C4-2B (cell line): ENCODE data around the gene VIM.

Experiments used
- H3K27ac ChIP-seq: fragments of 450-650 bp; 2 replicates; pipeline ENCODE4 v1.5.1; 2017
- CTCF ChIP-seq: fragments of 450-650 bp; conservative IDR thresholded peaks from 2 replicates; pipeline ENCODE4 v1.5.1; 2017; ENCODE audit warnings: mild to moderate bottlenecking
- ZFX ChIP-seq: fragments of 450-650 bp; IDR thresholded peaks from 2 replicates; pipeline ENCODE4 v1.6.1; 2017

Gene VIM

DNA sequence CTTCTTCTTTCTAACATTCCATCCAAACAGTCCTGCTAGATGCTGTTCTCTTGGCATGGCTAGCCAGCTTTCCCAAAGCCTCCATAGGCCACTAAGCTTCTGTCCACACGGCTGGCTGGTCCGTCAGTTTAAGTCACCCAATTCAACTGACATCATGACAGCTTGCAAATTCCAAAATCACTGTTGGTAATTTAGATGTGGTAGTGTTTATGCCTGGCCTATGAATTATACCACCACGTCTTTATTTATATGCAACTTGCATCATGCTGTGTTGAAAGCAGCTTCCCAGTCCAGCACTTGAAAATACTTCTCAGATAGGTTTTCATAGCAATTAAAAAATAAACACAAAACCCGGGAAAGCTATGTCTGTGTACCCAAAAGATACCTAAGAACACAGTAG is 2.2 kb upstream of the VIM start:
- no peak overlapping the region for H3K27ac ChIP-seq
- TF ChIP-seq ZFX (no peak), CTCF (no peak)

- TF ChIP-seq ZFX (no peak), CTCF (no peak)
- H3K27ac ChIP-seq, result no peak overlapping the region
Observed at GRCh38 chr10:17226891-17227303, 1.1 kb upstream of the VIM start.

DNA sequence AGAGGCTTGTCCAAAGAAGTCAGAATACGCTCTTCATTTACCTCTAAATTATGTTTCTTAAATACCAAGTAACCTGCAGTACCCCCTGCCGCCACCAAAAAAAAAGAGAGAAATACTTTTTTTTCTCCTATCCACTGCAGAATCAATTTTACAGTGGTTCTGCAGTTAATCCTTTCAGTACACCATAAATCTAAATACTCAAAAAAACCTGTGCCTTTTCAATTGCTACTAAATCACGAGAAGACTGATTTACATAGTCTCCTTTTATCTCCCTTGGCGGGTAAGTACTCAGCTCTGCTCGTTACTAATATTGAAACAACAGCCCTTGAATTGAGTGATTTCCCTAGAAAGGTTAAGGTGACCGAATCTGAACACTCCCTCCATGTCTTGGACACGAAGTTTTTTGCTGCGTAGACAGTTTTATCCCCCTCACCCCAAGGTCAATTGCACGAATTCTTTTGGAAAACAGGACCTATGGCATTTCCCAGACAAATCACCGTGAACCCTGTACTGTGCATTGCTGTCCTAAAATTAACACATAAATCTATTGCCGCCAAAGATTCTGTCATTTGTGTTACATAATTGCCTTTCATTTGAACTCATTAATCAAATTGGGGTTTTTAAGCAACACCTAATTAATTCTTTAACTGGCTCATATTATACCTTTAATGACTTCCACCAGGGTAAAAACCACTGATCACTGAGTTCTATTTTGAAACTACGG is 512 bp upstream of the VIM start:
- no peak for TF ChIP-seq ZFX
- TF ChIP-seq CTCF, result peak; percentile 50
- no peak overlapping the region for H3K27ac ChIP-seq

DNA sequence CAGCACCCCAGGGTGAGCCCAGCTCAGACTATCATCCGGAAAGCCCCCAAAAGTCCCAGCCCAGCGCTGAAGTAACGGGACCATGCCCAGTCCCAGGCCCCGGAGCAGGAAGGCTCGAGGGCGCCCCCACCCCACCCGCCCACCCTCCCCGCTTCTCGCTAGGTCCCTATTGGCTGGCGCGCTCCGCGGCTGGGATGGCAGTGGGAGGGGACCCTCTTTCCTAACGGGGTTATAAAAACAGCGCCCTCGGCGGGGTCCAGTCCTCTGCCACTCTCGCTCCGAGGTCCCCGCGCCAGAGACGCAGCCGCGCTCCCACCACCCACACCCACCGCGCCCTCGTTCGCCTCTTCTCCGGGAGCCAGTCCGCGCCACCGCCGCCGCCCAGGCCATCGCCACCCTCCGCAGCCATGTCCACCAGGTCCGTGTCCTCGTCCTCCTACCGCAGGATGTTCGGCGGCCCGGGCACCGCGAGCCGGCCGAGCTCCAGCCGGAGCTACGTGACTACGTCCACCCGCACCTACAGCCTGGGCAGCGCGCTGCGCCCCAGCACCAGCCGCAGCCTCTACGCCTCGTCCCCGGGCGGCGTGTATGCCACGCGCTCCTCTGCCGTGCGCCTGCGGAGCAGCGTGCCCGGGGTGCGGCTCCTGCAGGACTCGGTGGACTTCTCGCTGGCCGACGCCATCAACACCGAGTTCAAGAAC is 1.1 kb downstream of the VIM start:
- TF ChIP-seq ZFX (no peak), CTCF (no peak)

GRCh38 chr10:17229717-17229966 is 1.6 kb downstream of the VIM start:
- H3K27ac ChIP-seq, result peak overlapping the region; percentile 48
- TF ChIP-seq CTCF, result no peak
- no peak for TF ChIP-seq ZFX

More for the DNA sequence above, 1.1 kb downstream of the VIM start:
- H3K27ac ChIP-seq, result peak overlapping the region; percentile 48

DNA sequence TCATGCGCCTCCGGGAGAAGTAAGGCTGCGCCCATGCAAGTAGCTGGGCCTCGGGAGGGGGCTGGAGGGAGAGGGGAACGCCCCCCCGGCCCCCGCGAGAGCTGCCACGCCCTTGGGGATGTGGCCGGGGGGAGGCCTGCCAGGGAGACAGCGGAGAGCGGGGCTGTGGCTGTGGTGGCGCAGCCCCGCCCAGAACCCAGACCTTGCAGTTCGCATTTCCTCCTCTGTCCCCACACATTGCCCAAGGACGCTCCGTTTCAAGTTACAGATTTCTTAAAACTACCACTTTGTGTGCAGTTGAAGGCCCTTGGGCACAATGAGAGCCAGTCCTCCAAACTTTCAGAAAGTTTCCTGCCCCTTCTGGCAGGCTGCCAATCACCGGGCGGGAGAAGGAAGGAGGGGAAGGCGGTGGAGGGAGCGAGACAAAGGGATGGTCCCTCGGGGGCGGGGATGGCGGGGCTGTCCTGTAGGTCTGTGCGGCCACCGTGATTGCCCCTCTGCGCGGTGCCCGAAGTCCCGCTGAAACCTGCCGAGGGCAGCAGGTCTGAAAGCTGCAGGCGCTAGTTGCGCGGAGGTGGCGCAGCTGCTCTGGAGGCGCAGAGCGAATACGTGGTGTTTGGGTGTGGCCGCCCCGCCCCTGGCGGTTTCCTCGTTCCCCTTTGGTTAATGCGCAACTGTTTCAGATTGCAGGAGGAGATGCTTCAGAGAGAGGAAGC is 2.1 kb downstream of the VIM start:
- TF ChIP-seq CTCF (no peak), ZFX (no peak)
- H3K27ac ChIP-seq, result peak overlapping the region; percentile 48

DNA sequence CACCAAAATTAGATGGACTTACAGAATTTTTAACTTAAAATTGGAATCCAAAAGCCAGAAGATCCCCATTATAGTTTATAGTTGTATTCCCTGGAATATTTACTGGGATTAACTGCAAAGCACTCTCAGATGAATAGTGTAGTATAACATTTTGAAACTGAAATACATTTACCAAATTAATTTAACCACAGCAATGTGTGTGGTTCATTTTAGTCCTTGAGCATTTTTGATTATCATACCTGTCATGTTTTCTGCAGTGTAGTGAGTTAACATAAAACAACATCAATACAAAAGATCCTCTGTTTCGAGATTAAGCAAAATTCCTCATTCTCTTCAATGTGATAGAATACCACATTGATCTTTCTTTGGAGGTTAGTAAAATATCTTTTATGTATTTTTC is 3.7 kb downstream of the VIM start:
- no peak overlapping the region for H3K27ac ChIP-seq
- no peak for TF ChIP-seq CTCF
- TF ChIP-seq ZFX, result no peak
